ENCODE results near the gene DSCAM.

DSCAM gene

DNA sequence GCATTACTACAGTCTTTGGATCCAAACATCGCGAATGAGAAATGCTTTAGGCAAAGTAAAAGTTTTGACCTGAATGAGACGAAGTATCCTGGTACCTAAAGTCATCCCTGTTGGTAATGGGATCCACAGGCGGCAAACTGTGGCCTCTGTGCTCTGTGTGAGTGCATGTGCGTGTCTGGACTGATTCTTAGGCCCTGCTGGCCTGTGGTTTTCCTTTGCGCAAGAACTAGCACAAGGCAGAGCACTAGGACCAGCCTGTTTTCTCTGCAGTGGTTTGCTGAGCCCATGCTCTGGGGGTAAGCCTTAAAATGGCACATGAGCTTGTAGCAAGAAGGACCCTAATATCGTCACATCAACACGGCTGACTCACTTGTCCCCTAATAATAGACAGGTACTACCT lies 251.2 kb downstream of the DSCAM start:
- no peak for DNase-seq

DNA sequence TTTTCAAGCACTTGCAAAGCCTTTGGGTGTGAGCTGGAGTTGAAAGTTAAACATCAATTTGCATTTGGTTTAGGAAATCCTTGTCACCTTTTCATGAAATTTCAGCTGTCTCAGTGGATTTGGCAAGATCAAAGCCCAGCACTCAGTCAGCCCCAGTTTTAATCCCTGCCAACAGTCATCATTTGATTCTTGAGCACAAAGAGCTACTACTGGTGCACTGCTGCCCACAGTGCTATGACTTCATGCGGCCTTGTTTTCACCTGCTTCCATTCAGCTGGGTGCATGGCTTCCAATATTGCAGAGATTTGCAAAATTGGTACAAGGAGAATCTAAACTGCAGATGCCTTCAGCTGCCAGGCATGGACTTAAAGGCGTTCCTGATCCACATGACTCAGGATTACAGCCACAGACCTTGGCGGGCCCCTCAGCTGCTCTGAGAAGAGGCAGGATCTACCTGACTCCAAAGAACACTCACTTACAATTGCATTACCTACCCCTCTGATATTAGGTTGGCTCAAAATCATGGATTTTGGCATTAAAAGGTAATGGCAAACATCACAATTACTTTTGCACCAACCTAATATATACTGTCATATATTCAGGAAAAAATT lies 259.1 kb downstream of the DSCAM start:
- no peak for DNase-seq

DNA sequence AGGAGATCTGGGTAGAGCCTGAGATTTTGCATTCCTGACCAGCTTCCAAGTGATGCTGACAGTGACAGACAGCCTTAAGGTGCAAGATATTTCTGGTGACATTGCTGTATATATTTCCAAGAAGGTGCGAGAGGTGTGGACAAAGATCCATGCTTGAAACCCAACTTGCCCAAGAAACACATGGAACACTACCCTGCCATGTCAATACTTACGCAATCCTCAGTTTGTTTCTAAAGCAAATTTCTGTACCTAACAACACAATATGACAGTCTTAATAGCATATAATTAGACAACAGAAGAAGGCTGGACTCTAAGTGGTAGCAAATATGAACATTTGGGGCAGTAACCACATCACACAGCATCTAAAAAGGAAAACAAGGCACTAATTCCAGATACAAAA lies 260.4 kb downstream of the DSCAM start:
- DNase-seq = no peak

DNA sequence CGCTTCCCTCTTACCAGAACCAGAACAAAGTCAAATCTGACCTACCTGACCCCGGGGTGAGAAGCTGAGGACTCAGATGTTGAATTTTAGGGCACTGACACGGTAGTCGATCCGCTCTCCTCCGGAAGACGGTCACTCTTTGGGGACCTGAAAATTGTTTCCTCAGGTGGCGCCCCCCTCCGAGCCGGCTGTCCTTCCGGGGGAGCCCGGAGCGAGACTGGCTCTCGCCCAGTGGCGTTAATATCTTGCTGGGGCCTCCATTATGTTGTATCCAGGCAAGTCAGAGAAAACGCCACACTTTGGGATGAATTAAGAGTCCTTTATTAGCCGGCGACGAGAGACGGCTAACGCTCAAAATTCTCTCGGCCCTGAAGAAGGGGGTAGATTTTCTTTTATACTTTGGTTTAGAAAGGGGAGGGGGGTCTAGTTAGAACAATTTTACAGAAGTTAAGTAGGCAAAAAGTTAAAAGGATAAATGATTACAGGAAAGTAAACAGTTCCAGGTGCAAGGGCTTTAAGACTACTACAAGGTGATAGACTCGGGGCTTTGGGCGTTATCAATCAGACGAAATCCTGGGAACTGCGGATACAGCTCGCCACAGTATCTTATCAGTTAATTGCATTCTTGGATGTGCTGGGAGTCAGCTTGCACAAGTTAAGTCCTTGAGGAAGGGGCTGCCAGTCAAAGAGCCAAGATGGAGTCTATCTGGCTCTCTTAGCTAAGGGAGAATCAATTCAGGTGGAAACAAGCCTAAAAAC lies 269.5 kb downstream of the DSCAM start:
- DNase-seq = no peak

DNA sequence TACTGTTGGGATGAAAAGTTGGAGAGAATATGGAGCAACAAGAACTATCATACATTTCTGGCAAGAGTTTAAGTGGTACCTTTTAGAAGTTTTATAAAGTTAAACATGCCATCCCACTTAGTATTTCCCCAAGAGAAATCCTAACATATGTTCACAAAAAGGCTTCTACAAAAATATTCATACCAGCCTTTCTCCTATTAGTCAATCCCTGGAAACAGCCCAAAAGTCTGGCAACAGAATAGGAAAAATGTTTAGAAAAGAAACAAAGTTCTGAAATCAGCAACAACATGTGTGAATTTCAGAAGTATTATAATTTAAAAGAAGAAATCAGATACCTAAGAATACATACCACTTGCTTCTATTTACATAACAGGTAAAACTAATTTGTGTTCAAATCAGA lies 271.0 kb downstream of the DSCAM start:
- no peak for DNase-seq

DNA sequence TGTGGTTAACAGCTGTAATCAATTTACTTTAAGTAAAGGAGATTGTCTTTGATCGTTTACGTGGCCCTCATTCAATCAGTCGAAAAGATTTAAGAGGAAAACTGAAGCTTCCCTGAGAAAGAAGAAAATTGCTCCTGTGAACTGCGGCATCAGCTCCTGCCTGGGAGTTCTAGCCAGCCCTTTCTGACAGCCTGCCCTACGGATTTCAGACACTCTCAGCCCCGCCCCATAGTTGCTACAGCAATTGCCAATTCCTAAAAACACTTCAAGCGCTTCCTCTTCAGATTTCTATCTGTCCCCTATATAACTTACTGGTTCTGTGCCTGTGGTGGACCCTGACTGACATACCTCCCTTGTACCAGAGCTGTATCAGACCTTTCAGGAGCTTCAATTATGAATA lies 277.6 kb downstream of the DSCAM start:
- no peak for DNase-seq

DNA sequence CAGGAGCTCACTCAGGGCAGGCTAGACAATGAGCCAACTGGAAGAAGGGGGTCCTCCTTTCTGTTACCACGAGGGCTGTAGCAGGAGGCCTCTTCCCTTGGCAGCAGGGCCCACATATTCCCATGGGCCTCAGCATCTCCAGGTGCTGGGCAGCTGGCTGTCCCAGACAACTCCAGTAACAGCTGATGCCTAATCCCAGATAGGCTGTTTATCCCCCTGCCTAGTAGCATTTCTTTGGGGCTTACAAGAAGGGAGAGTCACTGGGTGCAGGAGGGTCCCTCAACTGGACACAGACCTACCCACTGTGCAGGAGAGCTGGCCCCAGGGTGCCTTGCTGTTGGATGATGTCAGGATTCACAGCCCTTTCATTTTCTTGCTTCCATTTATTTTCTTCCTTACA lies 278.2 kb downstream of the DSCAM start:
- no peak for DNase-seq

DNA sequence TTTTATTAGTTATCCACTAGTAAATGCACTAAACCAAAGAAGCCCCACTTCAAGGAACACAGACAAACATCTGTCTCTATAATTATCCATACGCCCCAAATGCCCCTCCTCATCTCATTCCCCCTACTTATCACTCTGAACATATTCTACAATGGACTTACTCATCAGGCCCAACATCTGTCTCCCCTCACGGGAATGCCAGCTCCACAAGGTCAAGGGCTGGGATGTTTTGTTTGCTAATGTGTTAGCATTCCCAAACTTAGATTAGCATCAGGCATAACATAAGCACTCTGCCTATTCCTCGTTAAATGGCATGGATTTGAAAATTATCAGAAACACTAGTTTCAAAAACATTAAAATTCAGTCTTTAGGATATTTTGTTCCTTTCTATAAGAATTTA lies 279.5 kb downstream of the DSCAM start:
- DNase-seq = no peak

DNA sequence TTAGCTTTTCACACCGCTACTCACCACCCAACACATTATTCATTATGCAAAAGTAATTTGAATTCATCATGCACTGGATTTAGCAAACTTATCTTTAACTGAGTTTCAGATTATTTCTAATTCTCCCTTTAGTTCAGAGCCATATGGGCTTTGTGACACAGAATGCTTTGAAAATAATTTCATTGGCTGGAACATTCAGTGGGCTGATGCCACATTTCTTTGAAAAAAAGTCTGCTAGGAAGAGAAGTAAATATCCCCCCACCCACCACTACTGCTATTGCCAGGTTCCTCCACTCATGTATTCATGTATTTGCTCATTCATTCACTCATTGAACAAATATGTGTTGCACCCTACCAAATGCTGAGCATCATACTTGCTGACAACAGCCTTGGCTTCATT lies 280.5 kb downstream of the DSCAM start:
- no peak for DNase-seq

DNA sequence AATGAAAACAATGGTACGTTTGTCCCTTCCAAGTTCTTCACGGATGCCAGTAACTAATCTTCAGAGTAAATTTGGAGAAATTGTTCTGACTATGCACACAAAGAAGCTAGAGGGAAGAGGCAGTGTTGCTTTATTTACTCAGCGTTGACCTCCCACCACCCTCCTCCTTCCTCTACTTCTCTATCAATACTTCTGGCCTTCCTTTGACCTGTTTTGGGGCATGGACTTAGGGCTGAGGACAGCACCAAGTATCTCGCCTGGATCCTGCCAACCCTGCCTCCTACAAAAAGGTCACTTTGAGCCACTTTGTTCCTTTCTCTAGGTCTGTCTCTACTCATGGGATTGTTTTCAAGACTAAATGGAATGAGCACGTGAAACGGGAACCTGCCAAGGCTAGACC lies 282.6 kb downstream of the DSCAM start:
- DNase-seq = no peak

DNA sequence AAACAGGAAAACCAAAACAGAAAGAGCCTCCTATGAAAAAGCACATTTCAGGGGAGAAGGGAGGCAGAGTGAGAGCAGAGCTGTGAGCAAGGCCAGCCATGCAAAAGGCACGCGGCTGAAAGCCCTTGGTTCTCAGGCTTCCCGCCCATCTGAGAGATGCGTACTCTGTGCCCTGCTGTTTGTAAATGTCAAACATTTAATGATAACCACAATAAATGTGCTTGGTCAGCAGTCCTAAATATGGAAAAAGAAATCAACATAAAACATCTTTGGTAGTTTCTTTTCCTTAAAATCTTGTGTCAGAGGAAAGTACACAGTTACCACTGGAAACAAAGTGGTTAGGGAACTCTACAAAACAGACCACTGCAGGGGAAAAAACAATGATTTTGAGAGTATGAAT lies 283.1 kb downstream of the DSCAM start:
- DNase-seq = no peak

DNA sequence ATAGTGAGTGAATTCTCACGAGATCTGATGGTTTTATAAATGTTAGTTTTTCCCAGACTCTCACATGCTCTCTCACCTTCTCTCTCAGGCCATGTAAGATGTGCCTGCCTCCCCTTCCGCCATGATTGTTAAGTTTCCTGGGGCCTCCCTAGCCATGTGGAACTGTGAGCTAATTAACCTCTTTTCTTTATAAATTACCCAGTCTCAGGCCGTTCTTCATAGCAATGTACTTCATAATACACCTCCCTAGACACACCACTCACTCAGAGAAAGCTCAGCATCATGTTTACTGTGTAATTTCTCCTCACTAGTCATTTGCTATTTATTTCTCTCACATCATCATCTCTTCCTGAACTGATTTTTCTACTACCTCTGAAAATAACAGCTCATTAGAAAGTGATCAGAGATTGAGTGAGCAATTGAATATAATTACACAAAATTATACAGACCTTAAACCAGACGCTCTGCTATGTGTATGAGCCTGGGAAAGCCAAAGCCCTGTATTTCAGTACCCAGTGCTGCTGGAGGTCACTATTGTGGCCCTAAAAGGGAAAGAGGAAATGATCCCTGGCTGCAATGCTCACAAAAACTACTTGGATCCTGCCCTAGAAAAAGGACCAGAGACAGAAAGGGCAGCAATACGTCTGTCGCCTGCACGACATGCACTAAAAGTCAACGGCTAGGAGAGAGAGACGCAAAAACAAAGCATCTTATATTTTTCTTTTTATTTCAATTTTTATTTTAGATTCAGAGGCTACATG lies 284.5 kb downstream of the DSCAM start:
- DNase-seq = no peak

DNA sequence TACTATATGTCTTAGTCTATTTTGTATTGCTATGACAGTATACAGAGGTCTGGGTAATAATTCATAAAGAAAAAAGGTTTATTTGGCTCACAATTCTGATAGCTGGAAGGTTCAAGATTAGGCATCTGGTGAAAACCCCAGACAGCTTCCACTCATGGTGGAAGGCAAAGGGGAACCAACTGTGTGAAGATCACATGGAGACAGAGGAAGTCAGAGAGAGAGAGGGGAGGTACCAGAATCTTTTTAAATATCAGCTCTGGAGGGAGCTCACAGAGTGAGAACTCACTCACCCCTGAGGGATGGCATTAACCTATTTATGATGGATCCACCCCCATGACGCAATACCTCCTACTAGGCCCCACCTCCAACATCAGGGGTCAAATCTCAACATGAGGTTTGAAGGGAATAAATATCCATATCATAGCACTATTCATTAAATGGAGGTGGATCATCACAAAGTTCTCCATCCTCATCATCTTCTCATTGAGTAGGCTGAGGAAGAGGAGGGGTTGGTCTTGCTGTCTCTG lies 290.5 kb downstream of the DSCAM start:
- DNase-seq = no peak

DNA sequence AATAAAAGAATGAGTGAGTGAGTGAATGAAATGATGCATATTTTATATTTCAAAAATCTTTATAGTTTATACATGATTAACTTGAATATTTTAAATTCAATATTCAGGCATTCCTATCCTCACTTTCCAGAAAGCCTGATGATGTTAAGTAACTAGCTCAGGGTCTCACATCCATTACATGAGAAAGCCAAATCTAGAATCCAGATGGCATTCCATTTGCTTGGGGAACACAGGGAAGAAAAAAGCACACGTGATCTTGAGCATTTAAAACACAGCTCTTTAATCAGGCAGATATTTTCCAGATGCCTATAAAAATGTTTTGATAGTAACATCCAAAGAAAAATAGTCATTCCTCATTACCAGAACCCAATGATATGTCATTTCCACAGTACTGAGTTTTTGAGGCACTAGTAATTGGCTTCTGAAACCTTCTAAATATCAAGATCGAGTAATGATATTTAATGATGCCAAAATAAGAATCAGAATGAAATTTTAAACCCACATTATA lies 291.9 kb downstream of the DSCAM start:
- no peak for DNase-seq

DNA sequence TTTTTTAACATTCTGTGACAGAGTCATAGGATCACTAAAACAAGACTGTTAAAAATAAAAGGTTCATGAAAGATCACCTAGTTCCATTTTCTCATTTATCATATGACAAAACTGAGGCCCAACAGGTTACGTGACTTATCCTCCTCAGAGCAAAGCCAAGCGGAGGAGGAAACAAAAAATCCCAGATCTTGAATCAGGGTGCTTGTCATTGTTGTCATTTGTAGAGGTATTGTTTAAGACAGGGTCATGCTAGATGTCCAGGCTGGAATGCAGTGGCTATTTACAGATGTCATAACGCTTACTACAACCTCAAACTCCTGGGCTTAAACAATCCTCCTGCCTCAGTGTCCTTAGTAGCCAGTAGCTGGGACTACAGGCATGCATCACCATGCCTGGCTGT lies 293.2 kb downstream of the DSCAM start:
- no peak for DNase-seq

DNA sequence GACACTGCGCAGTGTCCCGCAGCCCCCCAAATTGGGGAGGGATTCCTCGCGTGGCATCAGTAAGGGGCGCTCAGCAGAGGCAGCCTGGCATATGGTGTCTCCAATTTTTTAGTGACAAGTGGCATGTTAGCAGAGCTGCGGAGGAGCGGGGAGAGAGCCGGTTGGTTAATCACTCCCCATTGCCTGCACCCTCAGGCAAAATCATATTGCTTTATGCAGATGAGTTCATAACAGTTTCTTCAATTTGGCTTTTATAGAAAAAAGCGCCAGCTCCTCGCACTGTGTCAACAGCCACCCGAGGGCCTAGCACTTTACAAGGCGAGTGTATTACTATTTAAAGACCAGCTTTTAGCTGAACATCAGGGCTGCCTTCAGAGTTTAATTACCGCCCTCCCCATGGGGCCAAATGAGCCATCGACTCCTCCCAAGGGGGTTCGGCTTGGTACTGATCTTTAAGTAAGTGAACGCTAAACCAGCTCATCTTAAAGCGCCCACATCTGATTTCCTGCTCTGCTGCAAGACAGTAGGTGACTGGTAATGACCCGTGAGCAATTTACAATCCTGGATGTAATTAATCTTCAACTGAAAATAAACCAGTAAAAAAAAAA lies 298.9 kb downstream of the DSCAM start:
- no peak for DNase-seq

DNA sequence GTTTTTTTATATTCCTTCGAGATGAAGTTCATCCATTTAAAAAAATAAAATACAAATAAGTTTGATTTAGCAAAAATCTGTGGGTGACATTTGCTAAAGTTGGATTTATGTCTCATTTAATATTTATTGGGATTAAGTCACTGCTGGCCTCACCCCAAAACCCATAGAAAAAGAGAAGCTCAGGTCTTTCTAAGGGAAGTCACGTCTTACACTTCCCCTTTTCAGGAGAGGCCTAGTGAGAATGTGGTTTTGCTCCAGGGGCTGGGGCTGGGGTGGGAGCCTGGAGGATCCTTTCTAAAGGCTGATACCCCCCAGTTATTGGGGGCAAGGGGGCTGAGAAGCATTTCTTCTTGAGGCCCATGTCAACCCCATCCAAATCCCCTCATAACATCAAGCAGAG lies 300.3 kb downstream of the DSCAM start:
- no peak for DNase-seq

DNA sequence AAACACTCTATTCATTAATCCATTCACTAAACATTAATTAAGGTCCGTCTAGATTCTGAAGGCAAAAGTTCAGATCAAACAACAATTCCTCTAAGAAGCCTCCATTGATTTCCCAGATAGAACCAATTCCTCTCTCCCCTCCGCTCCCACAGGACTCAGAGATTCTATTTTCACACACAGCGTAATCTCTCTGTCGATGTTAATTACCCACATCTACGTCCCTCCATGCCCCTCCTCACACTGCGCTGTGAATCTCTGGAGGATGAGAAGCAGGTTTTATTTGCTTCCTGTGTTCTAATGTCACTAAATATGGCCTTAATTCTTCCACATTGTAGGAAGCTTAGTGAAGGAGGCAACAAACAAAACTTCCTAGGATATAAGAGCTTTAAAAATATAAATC lies 306.7 kb downstream of the DSCAM start:
- no peak for DNase-seq

DNA sequence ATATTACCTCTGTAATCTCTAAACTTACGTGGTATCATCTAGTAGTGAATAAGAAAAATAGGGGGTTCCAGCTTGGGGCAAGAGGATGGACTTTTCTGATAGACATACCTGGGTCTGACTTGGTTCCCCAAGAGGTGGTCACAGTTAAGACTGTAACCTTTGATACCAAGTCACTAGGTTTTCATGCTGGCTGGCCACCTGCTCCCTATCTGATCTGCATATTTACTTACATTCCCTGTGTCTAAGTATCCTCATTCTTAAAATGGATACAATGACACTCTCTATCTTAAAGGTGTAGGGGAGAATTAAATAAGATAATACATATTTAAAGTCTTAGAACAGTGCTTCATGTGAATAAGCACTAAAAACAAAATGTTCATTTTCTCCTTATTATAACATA lies 312.1 kb downstream of the DSCAM start:
- no peak for DNase-seq

DNA sequence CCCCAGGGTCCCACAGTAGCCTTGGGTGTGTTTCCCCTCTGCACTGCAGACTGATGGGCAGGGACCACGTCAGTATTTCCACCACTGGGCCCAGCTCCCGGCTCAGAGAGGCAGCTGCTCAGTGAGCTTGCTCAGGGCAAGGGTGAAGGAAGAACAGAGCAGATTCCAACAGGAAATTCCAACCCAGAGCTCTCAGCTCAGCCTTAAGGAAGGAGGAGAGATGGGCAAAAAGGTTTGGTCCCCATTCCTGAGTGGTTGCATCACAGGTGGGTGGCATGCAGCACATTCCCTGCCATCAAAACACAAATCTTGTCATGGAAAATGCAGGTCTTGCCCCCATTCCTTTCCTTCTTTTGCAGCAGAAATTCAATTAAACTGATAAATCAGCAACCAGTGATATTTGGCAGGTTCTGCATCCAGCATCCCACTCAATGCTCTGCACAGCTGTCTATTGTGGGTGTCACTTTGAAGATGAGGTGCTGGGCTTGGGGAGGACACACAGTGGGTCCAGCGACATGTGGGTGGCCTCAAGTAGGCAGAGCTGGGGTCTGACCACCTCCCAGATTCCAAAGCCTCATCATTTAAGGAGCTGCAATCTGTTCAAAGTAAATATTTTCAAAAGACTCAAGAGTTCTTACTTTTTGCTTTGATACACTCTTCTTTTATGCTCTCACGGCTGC lies 315.4 kb downstream of the DSCAM start:
- peak; percentile 9 for DNase-seq

DNA sequence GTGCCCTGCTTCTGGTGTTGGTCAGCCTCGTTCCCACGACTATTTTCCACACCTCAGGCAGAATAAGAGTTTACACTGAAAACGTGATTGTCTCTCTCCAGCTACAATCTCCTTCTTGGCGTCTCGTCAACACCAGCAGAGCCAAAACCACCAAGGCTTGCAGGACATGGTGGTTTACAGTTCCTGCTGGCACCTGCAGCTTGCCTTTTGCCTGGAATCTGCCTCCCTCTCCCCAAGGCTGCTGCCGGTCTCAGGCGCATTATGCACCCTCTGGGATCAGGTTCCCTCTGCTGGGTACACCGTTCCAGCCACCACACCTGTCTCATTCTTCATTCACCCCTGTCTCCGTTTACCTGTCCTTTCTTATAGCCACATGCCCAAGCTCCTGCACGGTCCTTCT lies 315.9 kb downstream of the DSCAM start:
- no peak for DNase-seq

DNA sequence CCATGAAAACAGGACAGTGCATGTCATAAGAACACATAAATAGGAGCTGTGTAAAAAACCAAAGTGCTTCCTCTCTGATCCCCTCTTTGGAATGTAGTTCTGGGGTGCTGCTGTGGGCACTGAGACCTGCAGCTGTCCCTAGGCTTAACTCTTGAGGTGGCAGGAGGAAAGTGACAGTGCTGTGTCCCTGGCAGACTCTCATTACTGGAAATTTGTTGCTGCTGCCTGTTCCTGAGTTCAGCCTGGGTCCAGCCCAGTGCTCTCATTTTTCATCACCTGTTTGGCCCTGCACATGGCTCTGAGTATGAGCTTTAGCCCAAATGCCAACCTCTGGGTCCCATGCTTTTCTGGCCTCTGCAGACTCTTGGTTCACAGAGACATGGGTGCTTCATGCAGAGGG lies 329.3 kb downstream of the DSCAM start:
- DNase-seq = no peak

DNA sequence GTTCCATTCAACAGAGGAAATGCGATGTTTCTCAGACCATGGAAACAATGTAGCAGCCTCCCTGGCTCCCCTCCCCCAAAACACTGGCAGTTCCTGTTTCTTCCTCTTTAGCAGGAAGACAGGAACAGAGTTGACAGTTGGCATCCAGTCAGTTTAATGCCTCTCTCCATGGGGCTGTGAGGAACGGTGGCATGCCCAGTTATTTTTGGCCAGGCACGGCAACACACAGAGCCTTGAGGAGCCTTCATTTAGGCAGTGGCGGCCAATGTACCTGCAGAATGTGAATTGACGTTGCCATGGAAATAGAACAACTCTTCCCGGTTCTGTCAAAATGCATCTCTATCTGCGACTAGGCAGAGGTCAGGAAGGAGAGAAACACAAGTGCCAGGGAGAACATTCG lies 330.6 kb downstream of the DSCAM start:
- DNase-seq = no peak
